Hepatocyte (in vitro differentiated cells): ENCODE results near the gene PHKG2. TPM values are rescaled to one million over a fixed set of nuclear protein-coding genes. Genes with fewer than 3 reads are reported as not detected.

ENCODE experiments used
- DNase-seq: peaks from one replicate; pipeline ENCODE4 v3.0.0-alpha.2; 2016; ENCODE audit warnings: low spot score
- H2AFZ ChIP-seq: fragments of 200-600 bp; sonication (generic); 2 replicates; pipeline ENCODE4 v1.6.0; 2016; ENCODE audit warnings: antibody characterized with exemption, mild to moderate bottlenecking
- H3K27ac ChIP-seq: fragments of 200-600 bp; sonication (generic); 2 replicates; pipeline ENCODE4 v1.5.1; 2016; ENCODE audit warnings: mild to moderate bottlenecking
- H3K27me3 ChIP-seq: fragments of 200-600 bp; sonication (generic); 2 replicates; pipeline ENCODE4 v1.6.1; 2016
- H3K36me3 ChIP-seq: fragments of 200-600 bp; sonication (generic); replicated peaks from 2 replicates; pipeline ENCODE4 v1.5.1; 2016; ENCODE audit warnings: low read depth; ENCODE audit not compliant: insufficient read depth
- H3K4me1 ChIP-seq: fragments of 200-600 bp; sonication (generic); 2 replicates; pipeline ENCODE4 v1.5.1; 2016; ENCODE audit warnings: mild to moderate bottlenecking, moderate library complexity; ENCODE audit not compliant: insufficient read depth
- H3K4me2 ChIP-seq: fragments of 200-600 bp; sonication (generic); 2 replicates; pipeline ENCODE4 v1.6.0; 2016
- H3K4me3 ChIP-seq: fragments of 200-600 bp; sonication (generic); 2 replicates; pipeline ENCODE4 v1.5.1; 2016; ENCODE audit warnings: mild to moderate bottlenecking
- H3K79me2 ChIP-seq: fragments of 200-600 bp; sonication (generic); 2 replicates; pipeline ENCODE4 v1.6.0; 2017; ENCODE audit warnings: mild to moderate bottlenecking
- H3K9me2 ChIP-seq: fragments of 200-600 bp; sonication (generic); replicated peaks from 2 replicates; pipeline ENCODE4 v1.6.0; 2017; ENCODE audit warnings: mild to moderate bottlenecking; ENCODE audit not compliant: insufficient read depth
- H3K9me3 ChIP-seq: fragments of 200-600 bp; sonication (generic); 2 replicates; pipeline ENCODE4 v1.5.1; 2016; ENCODE audit warnings: low read depth, mild to moderate bottlenecking
- H4K20me1 ChIP-seq: fragments of 200-600 bp; sonication (generic); 2 replicates; pipeline ENCODE4 v1.6.0; 2016; ENCODE audit warnings: mild to moderate bottlenecking; ENCODE audit not compliant: insufficient read depth, poor library complexity, severe bottlenecking
- CTCF ChIP-seq: fragments of 200-600 bp; sonication (generic); IDR thresholded peaks from 2 replicates; pipeline ENCODE4 v1.5.1; 2016; ENCODE audit warnings: antibody characterized with exemption, mild to moderate bottlenecking; ENCODE audit not compliant: poor library complexity
- EZH2 ChIP-seq: fragments of 200-600 bp; sonication (generic); IDR thresholded peaks from 2 replicates; pipeline ENCODE4 v1.6.1; 2016; ENCODE audit warnings: antibody characterized with exemption, mild to moderate bottlenecking, borderline replicate concordance
- EZH2phosphoT487 ChIP-seq: fragments of 200-600 bp; sonication (generic); IDR thresholded peaks from one replicate; pipeline ENCODE4 v1.6.1; 2018; ENCODE audit warnings: antibody characterized with exemption, mild to moderate bottlenecking, low read depth, moderate library complexity; ENCODE audit not compliant: unreplicated experiment, severe bottlenecking
- WGBS: methylation state at CpG from one replicate; pipeline ENCODE4 v1.1.6; 2016; ENCODE audit warnings: low lambda C conversion rate; ENCODE audit errors: missing lambda C conversion rate; 5-methylcytosine and 5-hydroxymethylcytosine counted together
- polyA plus RNA-seq: library from polyadenylated mRNA; unstranded; fragments of >200 nt; fragmentation: Nextera tagmentation; extraction: Ambion mirVana; gene quantifications from 2 replicates; pipeline ENCODE4 v1.2.1, GENCODE V29; 2016
- total RNA-seq: library from RNA; depleted of rRNA; stranded (reverse); fragments of >200 nt; gene quantifications from 2 replicates; pipeline ENCODE4 v1.2.3, GENCODE V29; 2014

Gene PHKG2
- total and polyA plus RNA-seq, 2 experiments from 2014 or later, result 28.0 to 39.5 TPM

GRCh38 chr16:30766206-30766932 is 18.1 kb downstream of the PHKG2 start:
- Histone ChIP-seq H3K4me2 (no peak overlapping the region), H3K4me3 (no peak overlapping the region), H3K9me3 (no peaks in the 10 kb centered on the region), H3K27ac (no peak overlapping the region), H3K9me2 (no peaks in the 10 kb centered on the region), H3K4me1 (peaks cover 11% of the 10 kb centered on the region), H3K79me2 (peaks cover 28% of the 10 kb centered on the region), H2AFZ (no peak overlapping the region), H3K27me3 (no peaks in the 10 kb centered on the region), H4K20me1 (no peaks in the 10 kb centered on the region), H3K36me3 (no peaks in the 10 kb centered on the region)
- WGBS, result 98% methylated on average over 29 of the region's 29 CpGs
- TF ChIP-seq CTCF (no peak), EZH2phosphoT487 (no peak), EZH2 (no peak)
- no peak for DNase-seq

- no peak overlapping the region for H3K4me2 ChIP-seq
- H3K4me1 ChIP-seq, result peaks cover 11% of the 10 kb centered on the region
- H2AFZ ChIP-seq, result no peak overlapping the region
- 95% methylated on average over 4 of the region's 4 CpGs for WGBS
- no peaks in the 10 kb centered on the region for H3K36me3 ChIP-seq
- TF ChIP-seq CTCF (no peak), EZH2 (no peak), EZH2phosphoT487 (no peak)
- no peaks in the 10 kb centered on the region for H3K9me2 ChIP-seq
- no peaks in the 10 kb centered on the region for H3K9me3 ChIP-seq
- no peak for DNase-seq
- no peak overlapping the region for H3K27ac ChIP-seq
- H3K79me2 ChIP-seq, result peaks cover 28% of the 10 kb centered on the region
- H3K27me3 ChIP-seq, result no peaks in the 10 kb centered on the region
- H4K20me1 ChIP-seq, result no peaks in the 10 kb centered on the region
- no peak overlapping the region for H3K4me3 ChIP-seq
Observed at GRCh38 chr16:30766933-30767284, 18.7 kb downstream of the PHKG2 start.

GRCh38 chr16:30767767-30768465 is 19.7 kb downstream of the PHKG2 start:
- Histone ChIP-seq H2AFZ (no peak overlapping the region), H3K27me3 (no peaks in the 10 kb centered on the region), H4K20me1 (no peaks in the 10 kb centered on the region), H3K4me3 (no peak overlapping the region), H3K36me3 (no peaks in the 10 kb centered on the region), H3K9me3 (no peaks in the 10 kb centered on the region), H3K27ac (no peak overlapping the region), H3K4me2 (no peak overlapping the region), H3K4me1 (peaks cover 9% of the 10 kb centered on the region), H3K9me2 (no peaks in the 10 kb centered on the region), H3K79me2 (peaks cover 22% of the 10 kb centered on the region)
- TF ChIP-seq EZH2, result no peak
- TF ChIP-seq EZH2phosphoT487, result no peak
- TF ChIP-seq CTCF, result no peak
- 96% methylated on average over 18 of the region's 18 CpGs for WGBS
- no peak for DNase-seq
